ENCODE results near the gene ANAPC2.

- TF ChIP-seq GATA2 (IDR thresholded peaks at IDR 0.05; ENCODE audit: low read depth, low read length) (no peak), GATA3 (IDR thresholded peaks at IDR 0.05; ENCODE audit: low read depth, low read length) (no peak)
Measured at GRCh38 chr9:137205126-137206069, 17.0 kb upstream of the ANAPC2 start, which contains the start of the genes NDOR1 and TMEM203.
